ENCODE data around the gene RNF26. TPM values are rescaled to one million over a fixed set of nuclear protein-coding genes. Genes with fewer than 3 reads are reported as not detected.

The RNF26 gene
- total and polyA plus RNA-seq, 8 donors, result 4.9 to 11.5 (median 8.3) TPM

- H3K27me3 ChIP-seq, result no peaks in the 10 kb centered on the region
- peak overlapping the region in 1 of 4 donors; percentile 90 for H3K4me3 ChIP-seq
- TF ChIP-seq, protein P1, sequence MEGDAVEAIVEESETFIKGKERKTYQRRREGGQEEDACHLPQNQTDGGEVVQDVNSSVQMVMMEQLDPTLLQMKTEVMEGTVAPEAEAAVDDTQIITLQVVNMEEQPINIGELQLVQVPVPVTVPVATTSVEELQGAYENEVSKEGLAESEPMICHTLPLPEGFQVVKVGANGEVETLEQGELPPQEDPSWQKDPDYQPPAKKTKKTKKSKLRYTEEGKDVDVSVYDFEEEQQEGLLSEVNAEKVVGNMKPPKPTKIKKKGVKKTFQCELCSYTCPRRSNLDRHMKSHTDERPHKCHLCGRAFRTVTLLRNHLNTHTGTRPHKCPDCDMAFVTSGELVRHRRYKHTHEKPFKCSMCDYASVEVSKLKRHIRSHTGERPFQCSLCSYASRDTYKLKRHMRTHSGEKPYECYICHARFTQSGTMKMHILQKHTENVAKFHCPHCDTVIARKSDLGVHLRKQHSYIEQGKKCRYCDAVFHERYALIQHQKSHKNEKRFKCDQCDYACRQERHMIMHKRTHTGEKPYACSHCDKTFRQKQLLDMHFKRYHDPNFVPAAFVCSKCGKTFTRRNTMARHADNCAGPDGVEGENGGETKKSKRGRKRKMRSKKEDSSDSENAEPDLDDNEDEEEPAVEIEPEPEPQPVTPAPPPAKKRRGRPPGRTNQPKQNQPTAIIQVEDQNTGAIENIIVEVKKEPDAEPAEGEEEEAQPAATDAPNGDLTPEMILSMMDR (IDR thresholded peaks at IDR 0.05), result no peak
- no peaks in the 10 kb centered on the region for H3K36me3 ChIP-seq
- H3K27ac ChIP-seq, result no peak overlapping the region
- intact Hi-C loops (cut with DNase I), result loop anchor here in 1 of 3 donors (5.0 kb wide), 1 partner anchor 41 kb away; no protein-coding TSS in a partner anchor
- no peaks in the 10 kb centered on the region for H3K9me3 ChIP-seq
- DNase-seq, result no peak
- no peak for ATAC-seq
- no peak for FAIRE-seq
- H3K4me1 ChIP-seq, result peaks cover 0 to 18% (median 9%) of the 10 kb centered on the region in 3 donors
- 85 to 87% methylated on average over 29 to 30 of the region's 30 CpGs for WGBS, 2 donors
These were observed 1.6 kb downstream of the RNF26 start for GRCh38 chr11:119335655-119336543.

DNA sequence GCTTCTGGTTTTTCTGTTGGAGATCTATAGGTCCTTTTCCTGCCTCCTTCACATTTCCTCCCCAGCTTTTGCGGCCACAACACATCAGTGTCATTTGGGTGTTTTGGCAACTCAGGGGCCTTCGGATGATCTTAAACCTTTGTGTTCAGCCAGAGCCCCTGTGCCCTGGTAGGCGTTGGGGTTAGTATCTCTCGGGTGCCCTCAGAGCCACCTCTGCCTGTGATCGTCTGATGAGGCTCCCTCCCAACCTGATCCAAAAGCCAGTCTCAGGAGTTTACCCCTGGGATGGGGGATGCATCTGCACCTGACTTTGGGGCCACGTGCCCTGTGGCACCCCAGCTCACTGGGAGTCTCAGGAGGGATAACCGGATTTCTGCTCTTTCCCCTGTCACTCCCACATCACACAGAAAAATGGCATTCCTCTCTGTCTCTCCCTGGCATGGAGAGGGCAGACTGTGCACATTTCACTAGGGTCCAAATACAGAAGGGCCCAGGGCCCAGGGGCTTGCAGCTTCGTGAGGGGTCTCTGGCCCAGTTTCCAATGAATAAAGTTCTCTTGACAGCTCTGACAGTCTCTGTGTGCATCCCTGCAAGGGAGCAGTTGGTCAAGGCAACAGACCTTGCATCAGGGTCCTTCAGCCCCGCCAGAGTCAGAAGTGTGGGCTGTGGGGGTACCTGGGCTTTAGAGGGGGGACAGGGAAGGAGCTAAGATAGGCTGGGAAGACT is 2.6 kb downstream of the RNF26 start:
- DNase-seq (no peak), FAIRE-seq (no peak), ATAC-seq (no peak)
- Histone ChIP-seq H3K27me3 (no peaks in the 10 kb centered on the region), H3K27ac (no peak overlapping the region), H3K4me3 (no peak overlapping the region), H3K4me1 (peaks cover 4 to 25% (median 16%) of the 10 kb centered on the region in 3 donors), H3K36me3 (no peaks in the 10 kb centered on the region), H3K9me3 (no peaks in the 10 kb centered on the region)
- WGBS, 2 donors, result 84 to 91% methylated on average over 9 of the region's 9 CpGs
- TF ChIP-seq, protein P1 (IDR thresholded peaks at IDR 0.05), result no peak
- intact Hi-C loops (cut with DNase I), result loop anchor here in 1 of 3 donors (5.0 kb wide), 1 partner anchor 40 kb away; no protein-coding TSS in a partner anchor

DNA sequence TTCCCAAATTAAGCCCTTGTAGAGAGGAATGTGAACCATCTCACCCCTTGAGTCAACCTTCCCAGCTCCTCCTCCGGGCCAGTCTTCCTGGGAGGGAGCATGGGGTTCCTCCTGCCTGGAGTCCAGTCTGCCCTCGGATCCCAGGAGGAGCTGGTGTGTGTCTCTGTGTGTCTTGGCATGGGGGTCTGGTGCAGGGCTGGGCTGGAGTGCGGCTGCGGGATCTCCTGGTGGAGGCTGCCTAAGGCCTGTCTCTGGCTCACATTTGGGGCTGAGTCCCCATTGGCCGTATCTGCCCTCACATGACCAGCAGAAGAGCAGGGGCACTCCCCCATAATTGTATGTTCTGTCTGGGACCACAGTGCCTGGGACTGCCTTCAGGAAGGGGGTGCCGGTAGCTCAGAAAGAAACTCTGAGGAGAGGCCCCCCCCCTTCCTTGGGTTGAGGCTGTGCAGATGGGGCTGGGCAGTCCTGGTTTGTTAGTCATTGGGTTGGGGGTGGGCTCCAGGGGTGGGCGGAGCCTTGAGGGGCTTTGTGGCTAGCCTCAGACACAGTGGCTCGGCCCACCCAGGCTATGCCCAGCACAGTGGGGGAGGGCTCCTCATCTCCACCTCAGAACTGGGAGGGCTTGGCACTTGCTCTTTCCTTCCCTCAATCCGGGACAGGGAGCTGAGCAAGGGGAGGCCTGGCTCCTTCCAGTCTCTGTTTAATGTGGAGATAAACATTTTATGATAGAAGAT is 3.4 kb downstream of the RNF26 start:
- DNase-seq (no peak), FAIRE-seq (no peak), ATAC-seq (no peak)
- TF ChIP-seq, protein P1 (IDR thresholded peaks at IDR 0.05), result no peak
- 68 to 77% methylated on average over 9 of the region's 9 CpGs for WGBS, 2 donors
- intact Hi-C loops (cut with DNase I), result loop anchor here in 1 of 3 donors (5.0 kb wide), 1 partner anchor 40 kb away; no protein-coding TSS in a partner anchor
- H3K4me1 ChIP-seq, result peaks cover 4 to 25% (median 16%) of the 10 kb centered on the region in 3 donors
- no peak overlapping the region for H3K27ac ChIP-seq
- no peaks in the 10 kb centered on the region for H3K27me3 ChIP-seq
- no peaks in the 10 kb centered on the region for H3K9me3 ChIP-seq
- H3K36me3 ChIP-seq, result no peaks in the 10 kb centered on the region
- no peak overlapping the region for H3K4me3 ChIP-seq

DNA sequence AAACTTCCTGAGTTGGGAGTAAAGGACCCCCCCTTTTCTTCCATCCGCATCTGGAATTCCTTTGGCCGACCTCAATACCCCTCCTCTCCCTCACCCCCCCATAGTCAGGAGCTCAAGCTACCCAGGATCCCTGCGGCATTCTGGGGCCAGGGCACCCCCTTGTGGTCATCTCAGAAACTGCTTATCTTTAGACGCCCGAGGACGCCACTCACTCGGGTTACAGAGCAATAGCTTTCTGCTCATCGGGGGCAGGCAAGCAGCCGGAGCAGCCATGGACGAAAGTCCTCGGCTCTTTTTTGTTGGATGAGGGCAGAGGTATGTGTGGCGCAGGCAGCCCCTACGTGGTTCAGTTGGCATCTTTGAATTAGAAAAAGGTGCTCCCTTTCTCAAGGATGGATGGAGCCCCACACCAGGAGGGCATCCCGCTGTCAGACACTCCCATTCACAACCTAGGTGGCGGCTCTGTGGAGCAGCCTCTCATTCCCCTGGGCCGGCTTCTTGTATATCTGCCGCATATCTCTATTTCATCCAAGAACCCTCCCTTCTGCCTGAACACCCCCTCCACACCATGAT is 4.1 kb downstream of the RNF26 start:
- peaks cover 4 to 25% (median 16%) of the 10 kb centered on the region in 3 donors for H3K4me1 ChIP-seq
- intact Hi-C loops (cut with DNase I), result loop anchor here in 1 of 3 donors (5.0 kb wide), 1 partner anchor 39 kb away; no protein-coding TSS in a partner anchor
- WGBS, 2 donors, result 15 to 18% methylated on average over 17 of the region's 17 CpGs
- H3K4me3 ChIP-seq, result no peak overlapping the region
- TF ChIP-seq, protein P1 (IDR thresholded peaks at IDR 0.05), result peak; percentile 47 to 71 (median 58)
- H3K9me3 ChIP-seq, result no peaks in the 10 kb centered on the region
- no peak for FAIRE-seq
- ATAC-seq, result peak in 3 of 4 donors; percentile 30 to 42 (median 38)
- H3K36me3 ChIP-seq, result no peaks in the 10 kb centered on the region
- H3K27me3 ChIP-seq, result no peaks in the 10 kb centered on the region
- peak in 4 of 6 donors; percentile 52 to 71 (median 62) for DNase-seq
- H3K27ac ChIP-seq, result no peak overlapping the region

Measured in pancreas (tissue), 10 donors.